HEK293T (cell line): Measurements from ENCODE around the gene KIR3DL2.
"Not testable (repeated sequence)": the region's sequence is repeated elsewhere in the genome, so short reads cannot be mapped to it uniquely, and the experiment has no call there.

Experiments used
- BHLHE40 ChIP-seq: fragments of 450-650 bp; IDR thresholded peaks from 2 replicates; pipeline ENCODE4 v1.6.1; 2016; ENCODE audit warnings: mild to moderate bottlenecking, moderate library complexity, borderline replicate concordance
- FOXA1 ChIP-seq: fragments of 450-650 bp; IDR thresholded peaks from 2 replicates; pipeline ENCODE4 v1.6.1; 2016; ENCODE audit warnings: mild to moderate bottlenecking
- FOXM1 ChIP-seq: fragments of 450-650 bp; IDR thresholded peaks from 2 replicates; pipeline ENCODE4 v1.6.1; 2017; ENCODE audit warnings: mild to moderate bottlenecking, borderline replicate concordance
- NFRKB ChIP-seq: fragments of 450-650 bp; IDR thresholded peaks from 2 replicates; pipeline ENCODE4 v1.6.1; 2016; ENCODE audit warnings: mild to moderate bottlenecking, moderate library complexity
- SP1 ChIP-seq: fragments of 450-650 bp; IDR thresholded peaks from 2 replicates; pipeline ENCODE4 v1.6.1; 2017
- ZNF384 ChIP-seq: fragments of 450-650 bp; IDR thresholded peaks from 2 replicates; pipeline ENCODE4 v1.6.1; 2016
- TF ChIP-seq, protein P1 (sequence below): fragments of 450-650 bp; IDR thresholded peaks from 2 replicates; pipeline ENCODE4 v1.6.1; 2016

DNA sequence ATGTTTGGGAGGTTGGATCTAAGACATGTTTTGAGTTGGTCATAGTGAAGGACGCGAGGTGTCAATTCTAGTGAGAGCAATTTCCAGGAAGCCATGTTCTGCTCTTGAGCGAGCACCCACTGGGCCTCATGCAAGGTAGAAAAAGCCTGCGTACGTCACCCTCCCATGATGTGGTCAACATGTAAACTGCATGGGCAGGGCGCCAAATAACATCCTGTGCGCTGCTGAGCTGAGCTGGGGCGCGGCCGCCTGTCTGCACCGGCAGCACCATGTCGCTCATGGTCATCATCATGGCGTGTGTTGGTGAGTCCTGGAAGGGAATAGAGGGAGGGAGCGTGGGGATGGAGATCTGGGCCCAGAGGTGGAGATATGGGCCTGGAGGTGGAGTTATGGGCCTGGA is 17.7 kb upstream of the KIR3DL2 start, which contains the start of gene KIR2DS4:
- not testable (repeated sequence) for TF ChIP-seq FOXM1, BHLHE40, FOXA1, SP1, ZNF384, NFRKB
- TF ChIP-seq, protein P1, sequence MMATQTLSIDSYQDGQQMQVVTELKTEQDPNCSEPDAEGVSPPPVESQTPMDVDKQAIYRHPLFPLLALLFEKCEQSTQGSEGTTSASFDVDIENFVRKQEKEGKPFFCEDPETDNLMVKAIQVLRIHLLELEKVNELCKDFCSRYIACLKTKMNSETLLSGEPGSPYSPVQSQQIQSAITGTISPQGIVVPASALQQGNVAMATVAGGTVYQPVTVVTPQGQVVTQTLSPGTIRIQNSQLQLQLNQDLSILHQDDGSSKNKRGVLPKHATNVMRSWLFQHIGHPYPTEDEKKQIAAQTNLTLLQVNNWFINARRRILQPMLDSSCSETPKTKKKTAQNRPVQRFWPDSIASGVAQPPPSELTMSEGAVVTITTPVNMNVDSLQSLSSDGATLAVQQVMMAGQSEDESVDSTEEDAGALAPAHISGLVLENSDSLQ = not testable (repeated sequence)
